K562 (cell line): ENCODE data around the gene GABPB2. TPM values are rescaled to one million over a fixed set of nuclear protein-coding genes. Genes with fewer than 3 reads are reported as not detected.

Experiments used
- BMI1 ChIP-seq: fragments of 150-350 bp; IDR thresholded peaks from 2 replicates; pipeline ENCODE4 v1.6.1; 2014; ENCODE audit warnings: low read length
- CHD1 ChIP-seq: fragments of 200-600 bp; sonication (generic); IDR thresholded peaks from one replicate; pipeline ENCODE4 v1.6.1; 2012; ENCODE audit warnings: mild to moderate bottlenecking, moderate library complexity, low read length, inconsistent platforms
- DEAF1 ChIP-seq: fragments of 450-650 bp; formaldehyde crosslinking; IDR thresholded peaks from 2 replicates; pipeline ENCODE4 v1.4.0; 2020; ENCODE audit warnings: mild to moderate bottlenecking, moderate library complexity
- FOXK1 ChIP-seq: sonication (generic); formaldehyde crosslinking; IDR thresholded peaks from 2 replicates; pipeline ENCODE4 v1.8.0; 2022; ENCODE audit warnings: missing genetic modification reagents, mild to moderate bottlenecking, borderline replicate concordance
- FOXK2 ChIP-seq, 2 experiments: fragments of 450-650 bp; IDR thresholded peaks in 1 of 2; conservative IDR thresholded peaks in 1 of 2; 2 replicates each; pipeline ENCODE4 v1.6.1; 2016; ENCODE audit warnings: low read depth in 2 of 2, mild to moderate bottlenecking in 1 of 2
- FOXM1 ChIP-seq, 2 experiments: fragments of 450-650 bp in 1 of 2; sonication (generic) in 1 of 2; formaldehyde crosslinking in 1 of 2; IDR thresholded peaks; 2 replicates each; pipeline versions ENCODE4 v1.6.1 to v1.9.0; 2017 to 2022; ENCODE audit warnings: low read depth in 2 of 2, mild to moderate bottlenecking in 2 of 2, missing genetic modification reagents in 1 of 2, moderate library complexity in 1 of 2
- HIVEP1 ChIP-seq: fragments of 250-450 bp; sonication (Bioruptor Pico); IDR thresholded peaks from 2 replicates; pipeline ENCODE4 v1.4.0; 2020; ENCODE audit warnings: mild to moderate bottlenecking
- RAD51 ChIP-seq: fragments of 450-650 bp; IDR thresholded peaks from 2 replicates; pipeline ENCODE4 v1.7.1; 2016; ENCODE audit warnings: low read depth, mild to moderate bottlenecking, borderline replicate concordance
- RBFOX2 ChIP-seq: fragments of 200-400 bp; formaldehyde crosslinking; IDR thresholded peaks from 2 replicates; pipeline ENCODE4 v1.6.1; 2017; ENCODE audit warnings: low read depth, mild to moderate bottlenecking, low read length, moderate library complexity
- SMARCB1 ChIP-seq: IDR thresholded peaks from 2 replicates; pipeline ENCODE4 v1.6.1; 2011; ENCODE audit warnings: improper control_type of control experiment, low read depth; ENCODE audit not compliant: insufficient read length
- TCF3 ChIP-seq: sonication (generic); formaldehyde crosslinking; IDR thresholded peaks from 2 replicates; pipeline ENCODE4 v1.4.0; 2020; ENCODE audit warnings: mild to moderate bottlenecking, missing genetic modification reagents
- TCF7L2 ChIP-seq: fragments of 150-350 bp; IDR thresholded peaks from 2 replicates; pipeline ENCODE4 v1.6.1; 2016; ENCODE audit warnings: low read depth, mild to moderate bottlenecking, low read length, moderate library complexity
- ZNF165 ChIP-seq: fragments of 250-450 bp; sonication (Bioruptor Pico); IDR thresholded peaks from 2 replicates; pipeline ENCODE4 v1.4.0; 2020; ENCODE audit warnings: borderline replicate concordance
- ZNF584 ChIP-seq: fragments of 200-800 bp; sonication (Bioruptor generic); IDR thresholded peaks from 2 replicates; pipeline ENCODE4 v1.6.1; 2016; ENCODE audit warnings: low read depth, mild to moderate bottlenecking, missing genetic modification characterization, missing compliant biosample characterization
- ZNF79 ChIP-seq: fragments of 250-450 bp; sonication (Bioruptor Pico); IDR thresholded peaks from 2 replicates; pipeline ENCODE4 v1.4.0; 2020; ENCODE audit warnings: low read depth, mild to moderate bottlenecking, moderate library complexity
- polyA plus RNA-seq, 8 experiments: library from polyadenylated mRNA; depleted of rRNA in 4 of 8; stranded (reverse) in 5 of 8; unstranded in 3 of 8; fragments of >200 nt; fragmentation: Nextera tagmentation in 2 of 8; fragmentation: Illumina TruSeq in 1 of 8; extraction: Ambion mirVana in 2 of 8; extraction: Trizol in 1 of 8; gene quantifications; 2 replicates each; pipeline versions ENCODE4 v1.2.1 to v1.2.3, GENCODE V29; 2011 to 2014; ENCODE audit warnings: inconsistent platforms in 1 of 8, missing spikeins in 1 of 8
- total RNA-seq, 7 experiments: library from RNA; depleted of rRNA in 6 of 7; stranded (reverse); fragments of >200 nt in 6 of 7; fragmentation: Illumina TruSeq in 2 of 7; extraction: Trizol in 2 of 7; gene quantifications; 2 replicates each; pipeline versions ENCODE4 v1.2.1 to v1.2.3, GENCODE V29; 2011 to 2021; ENCODE audit warnings: low replicate concordance in 1 of 7
- TF ChIP-seq, protein P1 (sequence below): fragments of 200-800 bp; sonication (Bioruptor generic); IDR thresholded peaks from 2 replicates; pipeline ENCODE4 v1.6.1; 2017; ENCODE audit warnings: missing genetic modification characterization, missing compliant biosample characterization
- TF ChIP-seq, protein P2 (sequence below): fragments of 450-650 bp; IDR thresholded peaks from 2 replicates; pipeline ENCODE4 v1.6.1; 2016; ENCODE audit warnings: mild to moderate bottlenecking
- TF ChIP-seq, protein P3 (sequence below): IDR thresholded peaks from 3 replicates; pipeline ENCODE4 v1.6.1; 2011; ENCODE audit warnings: borderline replicate concordance, mild to moderate bottlenecking, moderate library complexity; ENCODE audit not compliant: insufficient read length; ENCODE audit errors: extremely low read depth

The GABPB2 gene
- total and polyA plus RNA-seq, 9 of the 15 experiments (the other 6 are each of a cell fraction or from before 2014, with no cell fraction given) = 2.2 to 13.3 (median 6.1) TPM

GRCh38 chr1:151059109-151060006 is 11.2 kb upstream of the GABPB2 start, which contains the start of gene CDC42SE1 (continued):
- no peak for TF ChIP-seq FOXK2 (conservative IDR thresholded peaks at IDR 0.05 in 1 of 2, IDR thresholded peaks at IDR 0.05 in 1 of 2; ENCODE audit: low read depth in 2 of 2)
- TF ChIP-seq TCF7L2 = no peak
- no peak for TF ChIP-seq FOXM1 (IDR thresholded peaks at IDR 0.05; ENCODE audit: low read depth)
- no peak for TF ChIP-seq FOXM1 (CRISPR knock-in tag; IDR thresholded peaks at IDR 0.05; ENCODE audit: low read depth)
- no peak for TF ChIP-seq ZNF165 (CRISPR knock-in tag)
- TF ChIP-seq FOXK1 (CRISPR knock-in tag) = peak; percentile 29; the same call in 1 of the 2 replicates
- TF ChIP-seq SMARCB1 = no peak
- peak; percentile 48 for TF ChIP-seq DEAF1
- no peak for TF ChIP-seq BMI1
- no peak for TF ChIP-seq ZNF584
- TF ChIP-seq CHD1 = peak; percentile 26
- TF ChIP-seq TCF3 (CRISPR knock-in tag) = no peak
- TF ChIP-seq ZNF79 (CRISPR knock-in tag) = no peak
- TF ChIP-seq, protein P1, sequence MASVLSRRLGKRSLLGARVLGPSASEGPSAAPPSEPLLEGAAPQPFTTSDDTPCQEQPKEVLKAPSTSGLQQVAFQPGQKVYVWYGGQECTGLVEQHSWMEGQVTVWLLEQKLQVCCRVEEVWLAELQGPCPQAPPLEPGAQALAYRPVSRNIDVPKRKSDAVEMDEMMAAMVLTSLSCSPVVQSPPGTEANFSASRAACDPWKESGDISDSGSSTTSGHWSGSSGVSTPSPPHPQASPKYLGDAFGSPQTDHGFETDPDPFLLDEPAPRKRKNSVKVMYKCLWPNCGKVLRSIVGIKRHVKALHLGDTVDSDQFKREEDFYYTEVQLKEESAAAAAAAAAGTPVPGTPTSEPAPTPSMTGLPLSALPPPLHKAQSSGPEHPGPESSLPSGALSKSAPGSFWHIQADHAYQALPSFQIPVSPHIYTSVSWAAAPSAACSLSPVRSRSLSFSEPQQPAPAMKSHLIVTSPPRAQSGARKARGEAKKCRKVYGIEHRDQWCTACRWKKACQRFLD = peak; percentile 80; the same call in 1 of the 2 replicates
- peak; percentile 97 for TF ChIP-seq RBFOX2
- peak; percentile 21; the same call in 1 of the 2 replicates for TF ChIP-seq HIVEP1 (CRISPR knock-in tag)
- TF ChIP-seq RAD51 = no peak
- TF ChIP-seq, protein P2, sequence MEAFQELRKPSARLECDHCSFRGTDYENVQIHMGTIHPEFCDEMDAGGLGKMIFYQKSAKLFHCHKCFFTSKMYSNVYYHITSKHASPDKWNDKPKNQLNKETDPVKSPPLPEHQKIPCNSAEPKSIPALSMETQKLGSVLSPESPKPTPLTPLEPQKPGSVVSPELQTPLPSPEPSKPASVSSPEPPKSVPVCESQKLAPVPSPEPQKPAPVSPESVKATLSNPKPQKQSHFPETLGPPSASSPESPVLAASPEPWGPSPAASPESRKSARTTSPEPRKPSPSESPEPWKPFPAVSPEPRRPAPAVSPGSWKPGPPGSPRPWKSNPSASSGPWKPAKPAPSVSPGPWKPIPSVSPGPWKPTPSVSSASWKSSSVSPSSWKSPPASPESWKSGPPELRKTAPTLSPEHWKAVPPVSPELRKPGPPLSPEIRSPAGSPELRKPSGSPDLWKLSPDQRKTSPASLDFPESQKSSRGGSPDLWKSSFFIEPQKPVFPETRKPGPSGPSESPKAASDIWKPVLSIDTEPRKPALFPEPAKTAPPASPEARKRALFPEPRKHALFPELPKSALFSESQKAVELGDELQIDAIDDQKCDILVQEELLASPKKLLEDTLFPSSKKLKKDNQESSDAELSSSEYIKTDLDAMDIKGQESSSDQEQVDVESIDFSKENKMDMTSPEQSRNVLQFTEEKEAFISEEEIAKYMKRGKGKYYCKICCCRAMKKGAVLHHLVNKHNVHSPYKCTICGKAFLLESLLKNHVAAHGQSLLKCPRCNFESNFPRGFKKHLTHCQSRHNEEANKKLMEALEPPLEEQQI = no peak
- TF ChIP-seq, protein P3, sequence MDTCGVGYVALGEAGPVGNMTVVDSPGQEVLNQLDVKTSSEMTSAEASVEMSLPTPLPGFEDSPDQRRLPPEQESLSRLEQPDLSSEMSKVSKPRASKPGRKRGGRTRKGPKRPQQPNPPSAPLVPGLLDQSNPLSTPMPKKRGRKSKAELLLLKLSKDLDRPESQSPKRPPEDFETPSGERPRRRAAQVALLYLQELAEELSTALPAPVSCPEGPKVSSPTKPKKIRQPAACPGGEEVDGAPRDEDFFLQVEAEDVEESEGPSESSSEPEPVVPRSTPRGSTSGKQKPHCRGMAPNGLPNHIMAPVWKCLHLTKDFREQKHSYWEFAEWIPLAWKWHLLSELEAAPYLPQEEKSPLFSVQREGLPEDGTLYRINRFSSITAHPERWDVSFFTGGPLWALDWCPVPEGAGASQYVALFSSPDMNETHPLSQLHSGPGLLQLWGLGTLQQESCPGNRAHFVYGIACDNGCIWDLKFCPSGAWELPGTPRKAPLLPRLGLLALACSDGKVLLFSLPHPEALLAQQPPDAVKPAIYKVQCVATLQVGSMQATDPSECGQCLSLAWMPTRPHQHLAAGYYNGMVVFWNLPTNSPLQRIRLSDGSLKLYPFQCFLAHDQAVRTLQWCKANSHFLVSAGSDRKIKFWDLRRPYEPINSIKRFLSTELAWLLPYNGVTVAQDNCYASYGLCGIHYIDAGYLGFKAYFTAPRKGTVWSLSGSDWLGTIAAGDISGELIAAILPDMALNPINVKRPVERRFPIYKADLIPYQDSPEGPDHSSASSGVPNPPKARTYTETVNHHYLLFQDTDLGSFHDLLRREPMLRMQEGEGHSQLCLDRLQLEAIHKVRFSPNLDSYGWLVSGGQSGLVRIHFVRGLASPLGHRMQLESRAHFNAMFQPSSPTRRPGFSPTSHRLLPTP = no peak
